HEK293 (cell line): ENCODE results near the gene NSG1.

ENCODE experiments used
- ZNF140 ChIP-seq: fragments of 450-650 bp; formaldehyde crosslinking; IDR thresholded peaks from 2 replicates; pipeline ENCODE4 v1.5.1; 2016; ENCODE audit warnings: missing biosample characterization, missing genetic modification characterization
- ZNF416 ChIP-seq: fragments of 450-650 bp; formaldehyde crosslinking; IDR thresholded peaks from 2 replicates; pipeline ENCODE4 v1.5.1; 2016; ENCODE audit warnings: missing biosample characterization, missing genetic modification characterization
- TF ChIP-seq, protein P1 (sequence below): fragments of 450-650 bp; formaldehyde crosslinking; IDR thresholded peaks from 2 replicates; pipeline ENCODE4 v1.5.1; 2016; ENCODE audit warnings: missing biosample characterization, missing genetic modification characterization
- TF ChIP-seq, protein P2 (sequence below): fragments of 450-650 bp; formaldehyde crosslinking; IDR thresholded peaks from 2 replicates; pipeline ENCODE4 v1.5.1; 2016; ENCODE audit warnings: missing biosample characterization, missing genetic modification characterization

DNA sequence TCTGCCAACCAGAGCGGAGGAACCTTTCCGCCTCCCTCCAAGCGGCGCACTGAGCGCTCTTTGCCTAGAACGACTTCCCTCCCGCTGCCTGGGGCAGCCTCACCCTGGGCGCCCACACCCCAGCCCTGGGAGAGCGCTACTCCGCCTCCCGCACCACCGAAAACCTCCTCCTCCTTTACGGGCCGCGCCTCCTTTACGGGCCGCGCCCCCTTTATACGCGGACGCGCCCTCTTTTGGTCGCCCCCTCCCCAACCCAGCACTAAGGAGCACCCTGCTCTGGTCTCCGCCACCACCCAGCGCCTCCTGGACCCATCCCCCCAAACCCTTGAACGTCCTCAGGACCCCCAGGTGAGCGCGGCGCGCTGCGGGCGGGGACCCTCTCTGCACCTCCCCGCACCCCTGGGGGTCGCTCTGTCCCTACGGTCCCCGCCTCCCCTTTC, 586 bp upstream of the NSG1 start:
- TF ChIP-seq, protein P1, sequence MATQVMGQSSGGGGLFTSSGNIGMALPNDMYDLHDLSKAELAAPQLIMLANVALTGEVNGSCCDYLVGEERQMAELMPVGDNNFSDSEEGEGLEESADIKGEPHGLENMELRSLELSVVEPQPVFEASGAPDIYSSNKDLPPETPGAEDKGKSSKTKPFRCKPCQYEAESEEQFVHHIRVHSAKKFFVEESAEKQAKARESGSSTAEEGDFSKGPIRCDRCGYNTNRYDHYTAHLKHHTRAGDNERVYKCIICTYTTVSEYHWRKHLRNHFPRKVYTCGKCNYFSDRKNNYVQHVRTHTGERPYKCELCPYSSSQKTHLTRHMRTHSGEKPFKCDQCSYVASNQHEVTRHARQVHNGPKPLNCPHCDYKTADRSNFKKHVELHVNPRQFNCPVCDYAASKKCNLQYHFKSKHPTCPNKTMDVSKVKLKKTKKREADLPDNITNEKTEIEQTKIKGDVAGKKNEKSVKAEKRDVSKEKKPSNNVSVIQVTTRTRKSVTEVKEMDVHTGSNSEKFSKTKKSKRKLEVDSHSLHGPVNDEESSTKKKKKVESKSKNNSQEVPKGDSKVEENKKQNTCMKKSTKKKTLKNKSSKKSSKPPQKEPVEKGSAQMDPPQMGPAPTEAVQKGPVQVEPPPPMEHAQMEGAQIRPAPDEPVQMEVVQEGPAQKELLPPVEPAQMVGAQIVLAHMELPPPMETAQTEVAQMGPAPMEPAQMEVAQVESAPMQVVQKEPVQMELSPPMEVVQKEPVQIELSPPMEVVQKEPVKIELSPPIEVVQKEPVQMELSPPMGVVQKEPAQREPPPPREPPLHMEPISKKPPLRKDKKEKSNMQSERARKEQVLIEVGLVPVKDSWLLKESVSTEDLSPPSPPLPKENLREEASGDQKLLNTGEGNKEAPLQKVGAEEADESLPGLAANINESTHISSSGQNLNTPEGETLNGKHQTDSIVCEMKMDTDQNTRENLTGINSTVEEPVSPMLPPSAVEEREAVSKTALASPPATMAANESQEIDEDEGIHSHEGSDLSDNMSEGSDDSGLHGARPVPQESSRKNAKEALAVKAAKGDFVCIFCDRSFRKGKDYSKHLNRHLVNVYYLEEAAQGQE (tag by site-specific recombination), result no peak
- TF ChIP-seq, protein P2, sequence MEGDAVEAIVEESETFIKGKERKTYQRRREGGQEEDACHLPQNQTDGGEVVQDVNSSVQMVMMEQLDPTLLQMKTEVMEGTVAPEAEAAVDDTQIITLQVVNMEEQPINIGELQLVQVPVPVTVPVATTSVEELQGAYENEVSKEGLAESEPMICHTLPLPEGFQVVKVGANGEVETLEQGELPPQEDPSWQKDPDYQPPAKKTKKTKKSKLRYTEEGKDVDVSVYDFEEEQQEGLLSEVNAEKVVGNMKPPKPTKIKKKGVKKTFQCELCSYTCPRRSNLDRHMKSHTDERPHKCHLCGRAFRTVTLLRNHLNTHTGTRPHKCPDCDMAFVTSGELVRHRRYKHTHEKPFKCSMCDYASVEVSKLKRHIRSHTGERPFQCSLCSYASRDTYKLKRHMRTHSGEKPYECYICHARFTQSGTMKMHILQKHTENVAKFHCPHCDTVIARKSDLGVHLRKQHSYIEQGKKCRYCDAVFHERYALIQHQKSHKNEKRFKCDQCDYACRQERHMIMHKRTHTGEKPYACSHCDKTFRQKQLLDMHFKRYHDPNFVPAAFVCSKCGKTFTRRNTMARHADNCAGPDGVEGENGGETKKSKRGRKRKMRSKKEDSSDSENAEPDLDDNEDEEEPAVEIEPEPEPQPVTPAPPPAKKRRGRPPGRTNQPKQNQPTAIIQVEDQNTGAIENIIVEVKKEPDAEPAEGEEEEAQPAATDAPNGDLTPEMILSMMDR (tag by site-specific recombination), result peak; percentile 83
- TF ChIP-seq ZNF140 (tag by site-specific recombination), result no peak
- TF ChIP-seq ZNF416 (tag by site-specific recombination), result no peak
